ENCODE measurements around the gene METTL1.

METTL1 gene

GRCh38 chr12:57737467-57738460 lies 34.1 kb downstream of the METTL1 start:
- no peak for DNase-seq (ENCODE audit: low read depth in 2 of 2)

- no peak for DNase-seq (ENCODE audit: low read depth in 2 of 2)
These were observed 35.0 kb downstream of the METTL1 start for GRCh38 chr12:57736741-57737466.

GRCh38 chr12:57735952-57736740 lies 35.8 kb downstream of the METTL1 start:
- no peak for DNase-seq (ENCODE audit: low read depth in 2 of 2)

- DNase-seq (ENCODE audit: low read depth in 2 of 2), result no peak
These were observed 36.6 kb downstream of the METTL1 start for GRCh38 chr12:57735198-57735855.

GRCh38 chr12:57734591-57734990 lies 37.3 kb downstream of the METTL1 start:
- no peak for DNase-seq (ENCODE audit: low read depth in 2 of 2)

GRCh38 chr12:57733928-57734327 lies 38.0 kb downstream of the METTL1 start:
- no peak for DNase-seq (ENCODE audit: low read depth in 2 of 2)

GRCh38 chr12:57732726-57733593 lies 38.9 kb downstream of the METTL1 start:
- no peak for DNase-seq (ENCODE audit: low read depth in 2 of 2)

GRCh38 chr12:57732270-57732669 lies 39.6 kb downstream of the METTL1 start:
- no peak for DNase-seq (ENCODE audit: low read depth in 2 of 2)

- DNase-seq (ENCODE audit: low read depth in 2 of 2), result no peak
These were observed 40.4 kb downstream of the METTL1 start for GRCh38 chr12:57731411-57732080.

GRCh38 chr12:57730336-57731067 lies 41.4 kb downstream of the METTL1 start:
- no peak for DNase-seq (ENCODE audit: low read depth in 2 of 2)

GRCh38 chr12:57729321-57729844 lies 42.5 kb downstream of the METTL1 start:
- no peak for DNase-seq (ENCODE audit: low read depth in 2 of 2)

GRCh38 chr12:57727758-57728395 lies 44.0 kb downstream of the METTL1 start:
- no peak for DNase-seq (ENCODE audit: low read depth in 2 of 2)

- no peak for DNase-seq (ENCODE audit: low read depth in 2 of 2)
These were observed 44.8 kb downstream of the METTL1 start for GRCh38 chr12:57726884-57727757.

- no peak for DNase-seq (ENCODE audit: low read depth in 2 of 2)
These were observed 45.6 kb downstream of the METTL1 start for GRCh38 chr12:57726151-57726883.

- no peak for DNase-seq (ENCODE audit: low read depth in 2 of 2)
These were observed 46.1 kb downstream of the METTL1 start for GRCh38 chr12:57725851-57726150.

GRCh38 chr12:57724936-57725740 lies 46.8 kb downstream of the METTL1 start:
- DNase-seq (ENCODE audit: low read depth in 2 of 2), result no peak

Measured in stimulated activated CD8-positive, alpha-beta memory T cell treated with anti-CD3 and anti-CD28 coated beads, Interleukin-7, amount 100 ng/mL, for 1 hour (primary cell).